A673 (cell line): ENCODE data around the gene RPIA.
"Not testable (repeated sequence)": the region's sequence is repeated elsewhere in the genome, so short reads cannot be mapped to it uniquely, and the experiment has no call there.

Source experiments
- CTCF ChIP-seq: fragments of 300-800, 200-600 bp; sonication (generic); conservative IDR thresholded peaks from 2 replicates; pipeline ENCODE4 v1.5.1; 2017; ENCODE audit warnings: low read depth, mild to moderate bottlenecking, antibody characterized with exemption, low read length, moderate library complexity, mixed read lengths
- EZH2 ChIP-seq: fragments of 200-600 bp; sonication (generic); IDR thresholded peaks from 2 replicates; pipeline ENCODE4 v1.6.1; 2017; ENCODE audit warnings: borderline replicate concordance, low read depth, mild to moderate bottlenecking, mixed read lengths, antibody characterized with exemption, low read length; ENCODE audit not compliant: poor library complexity, severe bottlenecking

- TF ChIP-seq CTCF, EZH2: not testable (repeated sequence)
Observed at GRCh38 chr2:88765889-88766481, 74.5 kb downstream of the RPIA start.
